Colonic mucosa (tissue), 4 donors: Measurements from ENCODE around the gene CALD1. TPM values are rescaled to one million over a fixed set of nuclear protein-coding genes. Genes with fewer than 3 reads are reported as not detected.
"Not testable (repeated sequence)": the region's sequence is repeated elsewhere in the genome, so short reads cannot be mapped to it uniquely, and the experiment has no call there.

ENCODE experiments used
- DNase-seq: peaks from one replicate; pipeline ENCODE4 v3.0.0-alpha.2; 2020
- H3K27ac ChIP-seq: fragments of 200-600 bp; one replicate; pipeline ENCODE4 v1.8.0; 2021
- H3K27me3 ChIP-seq: fragments of 200-600 bp; one replicate; pipeline ENCODE4 v1.8.0; 2021
- H3K36me3 ChIP-seq: fragments of 200-600 bp; one replicate; pipeline ENCODE4 v1.8.0; 2021
- H3K4me1 ChIP-seq: fragments of 200-600 bp; one replicate; pipeline ENCODE4 v1.8.0; 2021; ENCODE audit warnings: mild to moderate bottlenecking
- H3K4me3 ChIP-seq: fragments of 200-600 bp; one replicate; pipeline ENCODE4 v1.8.0; 2021
- H3K9ac ChIP-seq, 2 donors: one replicate each; pipeline ENCODE4 v1.7.0; 2013; ENCODE audit warnings: control low read depth in 2 of 2, low read depth in 2 of 2, low read length in 2 of 2
- H3K9me3 ChIP-seq: fragments of 200-600 bp; one replicate; pipeline ENCODE4 v1.8.0; 2021
- intact Hi-C: fragments of 100-400 bp; cut with DNase I; formaldehyde crosslinking; loops from one replicate; pipeline ENCODE4 v1.14.1; 2022
- total RNA-seq, 2 donors: library from RNA; stranded (reverse); fragmentation: NEBNext Ultra II Directional in 1 of 2; extraction: Animal tissue kit (Norgen Biotek cat#: 25700) in 1 of 2; gene quantifications; one replicate each; pipeline ENCODE4 v1.2.1, GENCODE V29; 2021
- TF ChIP-seq, protein P1 (sequence below): fragments of 200-600 bp; IDR thresholded peaks from one replicate; pipeline ENCODE4 v1.8.0; 2022; ENCODE audit warnings: antibody characterized with exemption, mild to moderate bottlenecking
- donor health status: healthy.
- donor health status: DM: no; HTN: no; CAD: no.
- donor health status: DM: no; HTN: no; CAD: no.

Gene CALD1
- total RNA-seq, 2 donors from 2014 or later, result 27.4 to 193 TPM

DNA sequence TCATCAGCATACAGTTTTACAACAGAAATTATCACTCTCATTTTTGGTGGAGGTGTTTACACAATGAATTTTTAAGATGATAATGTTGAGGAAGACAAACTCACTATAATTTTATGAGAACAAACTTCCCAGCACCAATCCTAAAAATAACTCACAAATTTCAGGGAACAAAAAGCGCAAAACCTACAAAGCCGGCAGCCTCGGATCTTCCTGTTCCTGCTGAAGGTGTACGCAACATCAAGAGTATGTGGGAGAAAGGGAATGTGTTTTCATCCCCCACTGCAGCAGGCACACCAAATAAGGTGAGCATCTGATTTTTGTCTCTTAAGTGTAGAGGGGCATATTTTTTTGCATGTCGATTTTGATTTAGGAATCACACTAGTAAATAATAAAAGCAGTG is 180.4 kb downstream of the CALD1 start:
- Histone ChIP-seq H3K36me3 (no peaks in the 10 kb centered on the region), H3K4me3 (no peak overlapping the region)
- intact Hi-C loops, result loop anchor here (10.0 kb wide), 2 partner anchors 265 to 325 kb away; no protein-coding TSS in a partner anchor

DNA sequence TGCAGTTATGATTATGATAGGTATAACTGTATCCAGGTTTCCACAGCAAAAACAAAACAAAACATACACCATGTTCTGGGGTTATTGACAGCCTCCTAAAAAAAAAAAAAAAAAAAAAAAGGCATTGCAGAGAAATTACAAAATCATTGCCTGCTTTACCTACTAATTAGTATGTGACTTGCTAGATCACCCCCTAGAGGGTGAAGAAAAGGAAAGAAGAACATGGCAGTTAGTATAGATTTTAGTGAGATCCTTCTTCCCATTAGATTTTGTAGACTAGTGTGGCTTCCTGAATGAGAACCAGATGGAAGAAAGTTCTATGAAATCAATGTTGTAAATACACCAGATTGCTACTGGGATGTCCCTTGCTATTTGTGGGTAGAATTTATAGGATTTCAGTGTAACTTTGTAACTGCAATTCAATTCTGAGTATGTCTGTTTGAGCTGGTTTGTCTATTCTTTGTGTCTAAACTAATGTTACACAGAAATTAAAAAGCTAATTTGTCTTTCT is 182.9 kb downstream of the CALD1 start:
- Histone ChIP-seq H3K9ac (no peak overlapping the region), H3K4me3 (no peak overlapping the region), H3K9me3 (no peaks in the 10 kb centered on the region), H3K4me1 (no peaks in the 10 kb centered on the region), H3K27me3 (no peaks in the 10 kb centered on the region), H3K36me3 (no peaks in the 10 kb centered on the region), H3K27ac (no peak overlapping the region)
- TF ChIP-seq, protein P1, sequence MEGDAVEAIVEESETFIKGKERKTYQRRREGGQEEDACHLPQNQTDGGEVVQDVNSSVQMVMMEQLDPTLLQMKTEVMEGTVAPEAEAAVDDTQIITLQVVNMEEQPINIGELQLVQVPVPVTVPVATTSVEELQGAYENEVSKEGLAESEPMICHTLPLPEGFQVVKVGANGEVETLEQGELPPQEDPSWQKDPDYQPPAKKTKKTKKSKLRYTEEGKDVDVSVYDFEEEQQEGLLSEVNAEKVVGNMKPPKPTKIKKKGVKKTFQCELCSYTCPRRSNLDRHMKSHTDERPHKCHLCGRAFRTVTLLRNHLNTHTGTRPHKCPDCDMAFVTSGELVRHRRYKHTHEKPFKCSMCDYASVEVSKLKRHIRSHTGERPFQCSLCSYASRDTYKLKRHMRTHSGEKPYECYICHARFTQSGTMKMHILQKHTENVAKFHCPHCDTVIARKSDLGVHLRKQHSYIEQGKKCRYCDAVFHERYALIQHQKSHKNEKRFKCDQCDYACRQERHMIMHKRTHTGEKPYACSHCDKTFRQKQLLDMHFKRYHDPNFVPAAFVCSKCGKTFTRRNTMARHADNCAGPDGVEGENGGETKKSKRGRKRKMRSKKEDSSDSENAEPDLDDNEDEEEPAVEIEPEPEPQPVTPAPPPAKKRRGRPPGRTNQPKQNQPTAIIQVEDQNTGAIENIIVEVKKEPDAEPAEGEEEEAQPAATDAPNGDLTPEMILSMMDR, result no peak
- intact Hi-C loops, result no loop called here
- DNase-seq, result no peak

More for the DNA sequence above, 180.4 kb downstream of the CALD1 start:
- Histone ChIP-seq H3K4me1 (no peaks in the 10 kb centered on the region), H3K9me3 (no peaks in the 10 kb centered on the region), H3K27me3 (no peaks in the 10 kb centered on the region), H3K9ac (no peak overlapping the region), H3K27ac (no peak overlapping the region)
- no peak for DNase-seq
- TF ChIP-seq, protein P1, result no peak

DNA sequence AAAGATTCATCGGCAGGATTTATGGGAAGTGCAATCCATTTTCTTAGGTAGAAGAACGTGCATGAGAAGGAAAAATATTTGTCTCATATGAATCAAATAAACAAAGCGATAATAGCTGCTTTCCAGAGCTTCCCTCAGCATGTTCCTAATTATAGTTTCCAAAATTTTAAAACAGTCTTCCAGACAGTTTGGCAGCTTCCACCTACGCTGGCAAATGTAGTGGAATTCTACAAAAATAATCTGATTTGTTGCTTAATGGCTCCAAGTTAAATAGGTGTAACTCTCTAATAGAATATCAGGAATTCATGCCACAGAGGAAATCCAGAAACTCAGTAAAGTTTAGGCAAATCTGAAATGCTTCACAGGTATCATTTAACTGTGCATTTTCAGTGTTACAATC is 183.6 kb downstream of the CALD1 start:
- TF ChIP-seq, protein P1, result no peak
- no peak for DNase-seq
- Histone ChIP-seq H3K36me3 (no peaks in the 10 kb centered on the region), H3K4me3 (no peak overlapping the region), H3K9ac (no peak overlapping the region), H3K27me3 (no peaks in the 10 kb centered on the region), H3K27ac (no peak overlapping the region), H3K9me3 (no peaks in the 10 kb centered on the region), H3K4me1 (no peaks in the 10 kb centered on the region)
- intact Hi-C loops, result no loop called here

DNA sequence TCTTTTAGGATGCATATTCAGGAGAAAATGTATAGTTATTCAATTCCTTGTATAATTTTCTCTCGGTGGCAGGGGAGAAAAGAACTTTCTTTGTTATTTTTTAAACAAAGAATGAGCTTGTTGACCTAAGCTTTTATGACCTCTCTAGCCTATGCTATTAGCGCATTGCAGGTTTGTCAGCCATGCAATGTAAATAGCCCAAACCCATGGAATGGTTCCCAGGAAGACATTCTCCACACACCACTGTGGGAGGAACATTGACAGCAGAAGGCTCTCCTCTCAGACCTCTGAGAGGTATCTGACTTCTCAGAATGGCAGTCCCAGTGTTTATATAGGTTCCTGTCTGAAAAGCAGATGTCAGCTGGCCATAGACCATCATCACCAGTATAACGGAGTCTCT is 187.3 kb downstream of the CALD1 start:
- Histone ChIP-seq H3K36me3 (no peaks in the 10 kb centered on the region), H3K4me1 (no peaks in the 10 kb centered on the region), H3K9me3 (no peaks in the 10 kb centered on the region), H3K27ac (no peak overlapping the region), H3K4me3 (no peak overlapping the region), H3K9ac (no peak overlapping the region), H3K27me3 (no peaks in the 10 kb centered on the region)
- TF ChIP-seq, protein P1, result no peak
- DNase-seq, result no peak
- intact Hi-C loops, result no loop called here

DNA sequence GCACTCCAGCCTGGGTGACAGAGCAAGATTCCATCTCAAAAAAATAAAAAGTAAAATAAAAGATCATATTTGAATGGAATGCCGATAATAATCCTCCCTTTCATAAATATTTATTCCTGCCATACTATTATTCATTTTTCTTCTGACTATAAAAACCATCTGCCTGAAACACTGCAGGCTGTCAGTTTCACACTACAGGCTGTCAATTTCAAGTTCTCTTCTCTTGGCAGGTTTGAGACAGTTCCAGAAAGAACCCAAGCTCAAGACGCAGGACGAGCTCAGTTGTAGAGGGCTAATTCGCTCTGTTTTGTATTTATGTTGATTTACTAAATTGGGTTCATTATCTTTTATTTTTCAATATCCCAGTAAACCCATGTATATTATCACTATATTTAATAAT is 188.7 kb downstream of the CALD1 start:
- intact Hi-C loops, result no loop called here
- Histone ChIP-seq H3K9me3 (no peaks in the 10 kb centered on the region), H3K27ac (no peak overlapping the region)

DNA sequence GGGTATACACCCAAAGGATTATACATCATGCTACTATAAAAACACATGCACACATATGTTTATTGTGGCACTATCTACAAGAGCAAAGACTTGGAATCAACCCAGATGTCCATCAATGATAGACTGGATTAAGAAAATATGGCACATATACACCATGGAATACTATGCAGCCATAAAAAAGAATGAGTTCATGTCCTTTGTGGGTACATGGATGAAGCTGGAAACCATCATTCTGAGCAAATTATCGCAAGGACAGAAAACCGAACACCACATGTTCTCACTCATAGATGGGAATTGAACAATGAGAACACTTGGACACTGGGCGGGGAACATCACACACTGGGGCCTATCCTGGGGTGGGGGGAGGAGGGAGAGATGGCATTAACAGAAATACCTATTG is 202.2 kb downstream of the CALD1 start:
- intact Hi-C loops, H3K27me3 ChIP-seq, H3K9ac ChIP-seq, H3K4me1 ChIP-seq, H3K27ac ChIP-seq, DNase-seq, H3K36me3 ChIP-seq, H3K4me3 ChIP-seq, H3K9me3 ChIP-seq: not testable (repeated sequence)

More for the DNA sequence above, 188.7 kb downstream of the CALD1 start:
- Histone ChIP-seq H3K4me1 (no peaks in the 10 kb centered on the region), H3K27me3 (no peaks in the 10 kb centered on the region), H3K9ac (no peak overlapping the region), H3K36me3 (no peaks in the 10 kb centered on the region), H3K4me3 (no peak overlapping the region)
- TF ChIP-seq, protein P1, result no peak
- no peak for DNase-seq
